ENCODE measurements around the gene ORC6. TPM values are rescaled to one million over a fixed set of nuclear protein-coding genes. Genes with fewer than 3 reads are reported as not detected.

ORC6 gene
- 1 to 10 TPM; 1.8 to 3.2 (median 2.1) TPM for total RNA-seq

GRCh38 chr16:46689365-46690280 lies at the start of gene ORC6:
TSS of gene ORC6 (plus strand) at chr16:46689659. CDS start at chr16:46689706, 47 bp downstream.
- peak within 1 kb of the TSS; percentile 83 for H3K4me3 ChIP-seq
- DNase-seq (ENCODE audit: low spot score in 2 of 2), result peak; percentile 99 to 100
- H3K27ac ChIP-seq, result peak within 1 kb of the TSS; percentile 85
- under 1% methylated on average over 47 of the region's 79 CpGs for WGBS
- H3K9me3 ChIP-seq, result no peaks in the 10 kb centered on the region
- no peaks in the 10 kb centered on the region for H3K36me3 ChIP-seq
- TF ChIP-seq POLR2AphosphoS5 (IDR thresholded peaks at IDR 0.05) (no peak), POLR2A (IDR thresholded peaks at IDR 0.05) (no peak), EP300 (IDR thresholded peaks at IDR 0.05) (no peak), CTCF (IDR thresholded peaks at IDR 0.05) (peak in 1 of 2 donors; percentile 20)
- no peaks in the 10 kb centered on the region for H3K27me3 ChIP-seq
- H3K4me1 ChIP-seq, result peaks cover 37% of the 10 kb centered on the region

- TF ChIP-seq POLR2A (IDR thresholded peaks at IDR 0.05) (no peak), POLR2AphosphoS5 (IDR thresholded peaks at IDR 0.05) (no peak), CTCF (IDR thresholded peaks at IDR 0.05) (no peak), EP300 (IDR thresholded peaks at IDR 0.05) (no peak)
- Histone ChIP-seq H3K36me3 (peaks cover 3% of the 10 kb centered on the region), H3K27me3 (no peaks in the 10 kb centered on the region), H3K9me3 (no peaks in the 10 kb centered on the region), H3K4me3 (no peak overlapping the region), H3K27ac (no peak overlapping the region), H3K4me1 (no peaks in the 10 kb centered on the region)
- no peak for DNase-seq (ENCODE audit: low spot score in 2 of 2)
- 88% methylated on average over 8 of the region's 8 CpGs for WGBS
Measured at GRCh38 chr16:46648656-46649055, 40.8 kb upstream of the ORC6 start.

GRCh38 chr16:46649588-46650253 lies 39.7 kb upstream of the ORC6 start:
- Histone ChIP-seq H3K9me3 (no peaks in the 10 kb centered on the region), H3K36me3 (peaks cover 3% of the 10 kb centered on the region), H3K4me1 (no peaks in the 10 kb centered on the region), H3K4me3 (no peak overlapping the region), H3K27me3 (no peaks in the 10 kb centered on the region), H3K27ac (no peak overlapping the region)
- 92% methylated on average over 27 of the region's 27 CpGs for WGBS
- no peak for TF ChIP-seq EP300 (IDR thresholded peaks at IDR 0.05)
- TF ChIP-seq POLR2A (IDR thresholded peaks at IDR 0.05), result no peak
- TF ChIP-seq POLR2AphosphoS5 (IDR thresholded peaks at IDR 0.05), result no peak
- no peak for DNase-seq (ENCODE audit: low spot score in 2 of 2)

GRCh38 chr16:46650254-46650623 lies 39.2 kb upstream of the ORC6 start:
- Histone ChIP-seq H3K27ac (no peak overlapping the region), H3K27me3 (no peaks in the 10 kb centered on the region), H3K4me3 (no peak overlapping the region), H3K9me3 (no peaks in the 10 kb centered on the region), H3K36me3 (peaks cover 3% of the 10 kb centered on the region), H3K4me1 (no peaks in the 10 kb centered on the region)
- DNase-seq (ENCODE audit: low spot score in 2 of 2), result no peak
- 79% methylated on average over 5 of the region's 5 CpGs for WGBS
- TF ChIP-seq CTCF (IDR thresholded peaks at IDR 0.05) (no peak), POLR2A (IDR thresholded peaks at IDR 0.05) (no peak), EP300 (IDR thresholded peaks at IDR 0.05) (no peak), POLR2AphosphoS5 (IDR thresholded peaks at IDR 0.05) (no peak)

- Histone ChIP-seq H3K9me3 (no peaks in the 10 kb centered on the region), H3K4me3 (no peak overlapping the region), H3K27me3 (no peaks in the 10 kb centered on the region), H3K4me1 (no peaks in the 10 kb centered on the region), H3K27ac (no peak overlapping the region), H3K36me3 (peaks cover 3% of the 10 kb centered on the region)
- no peak for DNase-seq (ENCODE audit: low spot score in 2 of 2)
- 88% methylated on average over 3 of the region's 3 CpGs for WGBS
- TF ChIP-seq CTCF (IDR thresholded peaks at IDR 0.05) (no peak), POLR2A (IDR thresholded peaks at IDR 0.05) (no peak), POLR2AphosphoS5 (IDR thresholded peaks at IDR 0.05) (no peak), EP300 (IDR thresholded peaks at IDR 0.05) (no peak)
Measured at GRCh38 chr16:46651305-46651704, 38.2 kb upstream of the ORC6 start.
